ENCODE measurements around the gene DCHS2.

The DCHS2 gene

DNA sequence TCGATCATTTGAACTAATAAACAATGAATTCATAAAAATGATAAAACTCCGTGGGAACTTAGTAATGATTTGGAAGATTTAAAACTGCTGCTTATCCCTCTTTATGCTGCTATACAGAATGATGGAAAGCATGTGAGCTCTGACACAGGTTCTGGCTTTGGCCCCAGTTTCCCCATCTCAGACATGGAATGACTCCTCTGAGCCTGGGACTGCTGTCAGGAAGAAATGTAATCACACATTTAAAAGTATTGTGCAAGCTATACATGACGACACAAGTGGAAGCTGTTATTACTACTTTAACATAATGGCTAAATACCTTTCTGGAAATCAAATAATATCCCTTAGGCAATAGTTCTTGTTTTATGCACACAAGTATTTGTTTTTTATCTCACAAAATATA, 161.7 kb downstream of the DCHS2 start:
- no peaks in the 10 kb centered on the region for H3K36me3 ChIP-seq (ENCODE audit: control insufficient read depth, low read depth, low read length)
- no peaks in the 10 kb centered on the region for H3K9me3 ChIP-seq (ENCODE audit: control insufficient read depth, low read depth, low read length)
- H3K27me3 ChIP-seq (ENCODE audit: control insufficient read depth, insufficient read depth, low read length), result peaks cover 29% of the 10 kb centered on the region
- H3K9ac ChIP-seq (ENCODE audit: low read length), result no peak overlapping the region
- H3K27ac ChIP-seq (ENCODE audit: low read length), result no peak overlapping the region
- H3K4me3 ChIP-seq (ENCODE audit: low read length), result no peak overlapping the region
- peaks cover 5% of the 10 kb centered on the region for H3K4me1 ChIP-seq (ENCODE audit: control insufficient read depth, low read depth, low read length)

DNA sequence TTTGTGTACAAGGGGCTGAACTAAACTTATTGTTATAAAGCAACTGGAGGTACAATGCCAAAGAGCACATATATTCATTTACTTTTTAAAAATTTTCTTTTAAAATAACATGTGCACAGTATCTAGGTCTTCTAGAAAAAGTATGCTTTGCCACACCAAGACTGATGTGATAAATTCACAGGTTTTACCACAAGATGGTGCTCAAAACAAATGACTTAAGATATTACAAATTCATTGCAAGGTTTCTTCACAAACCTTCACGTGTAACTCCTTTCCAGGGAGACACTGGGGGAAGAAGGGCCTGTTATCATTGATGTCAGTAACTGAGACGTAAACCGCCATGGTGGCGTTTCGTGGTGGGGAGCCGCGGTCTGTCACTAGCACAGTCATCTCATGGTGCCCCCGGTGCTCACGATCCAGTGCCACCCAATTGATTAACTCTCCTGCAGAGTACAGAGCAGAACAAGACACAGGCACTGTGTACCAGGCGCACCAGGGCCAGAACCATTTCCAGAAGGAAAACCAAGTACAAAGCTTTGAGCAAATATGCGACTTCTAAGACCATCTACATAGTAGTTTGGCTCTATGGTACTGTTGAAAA, 162.2 kb downstream of the DCHS2 start:
- no peaks in the 10 kb centered on the region for H3K9me3 ChIP-seq (ENCODE audit: control insufficient read depth, low read depth, low read length)
- peaks cover 29% of the 10 kb centered on the region for H3K27me3 ChIP-seq (ENCODE audit: control insufficient read depth, insufficient read depth, low read length)
- H3K4me3 ChIP-seq (ENCODE audit: low read length), result no peak overlapping the region
- H3K4me1 ChIP-seq (ENCODE audit: control insufficient read depth, low read depth, low read length), result peaks cover 5% of the 10 kb centered on the region
- H3K36me3 ChIP-seq (ENCODE audit: control insufficient read depth, low read depth, low read length), result no peaks in the 10 kb centered on the region
- no peak overlapping the region for H3K9ac ChIP-seq (ENCODE audit: low read length)
- H3K27ac ChIP-seq (ENCODE audit: low read length), result no peak overlapping the region

DNA sequence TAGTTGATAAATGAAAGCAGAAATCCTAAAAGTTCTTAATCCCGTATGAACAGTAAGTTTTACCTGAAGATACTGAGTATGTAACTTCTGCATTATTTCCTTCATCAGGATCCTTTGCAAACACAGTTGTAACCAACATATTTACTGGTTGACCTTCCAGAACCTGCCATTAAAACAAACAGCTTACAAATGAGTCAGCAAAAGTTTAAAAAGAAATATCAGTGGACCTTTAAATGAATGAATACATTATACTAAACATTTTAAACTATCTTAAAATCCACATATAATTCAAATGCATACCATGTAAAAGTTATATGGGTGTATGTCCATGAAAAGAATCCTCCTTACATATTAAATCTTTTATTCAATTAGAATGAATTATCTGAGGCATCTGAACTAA, 163.6 kb downstream of the DCHS2 start:
- Histone ChIP-seq H3K36me3 (ENCODE audit: control insufficient read depth, low read depth, low read length) (no peaks in the 10 kb centered on the region), H3K4me3 (ENCODE audit: low read length) (no peak overlapping the region), H3K27me3 (ENCODE audit: control insufficient read depth, insufficient read depth, low read length) (peaks cover 19% of the 10 kb centered on the region), H3K9me3 (ENCODE audit: control insufficient read depth, low read depth, low read length) (no peaks in the 10 kb centered on the region), H3K27ac (ENCODE audit: low read length) (no peak overlapping the region), H3K9ac (ENCODE audit: low read length) (no peak overlapping the region), H3K4me1 (ENCODE audit: control insufficient read depth, low read depth, low read length) (peaks cover 5% of the 10 kb centered on the region)

DNA sequence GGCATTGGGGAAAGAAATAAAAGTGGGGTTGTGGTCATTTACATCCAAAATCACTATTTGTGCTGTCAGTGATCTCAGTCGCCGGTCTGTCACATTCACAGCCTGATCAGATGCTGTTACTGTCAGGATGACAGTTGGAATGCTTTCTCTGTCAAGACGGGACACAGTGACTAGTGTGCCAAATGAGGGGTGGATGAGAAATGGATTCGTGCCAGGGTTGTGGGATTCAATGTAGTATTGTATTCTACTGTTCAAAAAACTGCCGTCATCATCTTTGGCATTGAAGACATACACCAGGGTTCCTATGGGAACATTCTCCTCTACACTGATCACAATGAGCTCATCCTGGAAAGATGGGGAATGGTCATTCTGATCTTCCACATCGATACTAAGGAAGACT, 171.1 kb downstream of the DCHS2 start:
- H3K27me3 ChIP-seq (ENCODE audit: control insufficient read depth, insufficient read depth, low read length), result no peaks in the 10 kb centered on the region
- H3K4me3 ChIP-seq (ENCODE audit: low read length), result no peak overlapping the region
- H3K27ac ChIP-seq (ENCODE audit: low read length), result no peak overlapping the region
- no peaks in the 10 kb centered on the region for H3K9me3 ChIP-seq (ENCODE audit: control insufficient read depth, low read depth, low read length)
- H3K4me1 ChIP-seq (ENCODE audit: control insufficient read depth, low read depth, low read length), result no peaks in the 10 kb centered on the region
- no peaks in the 10 kb centered on the region for H3K36me3 ChIP-seq (ENCODE audit: control insufficient read depth, low read depth, low read length)
- no peak overlapping the region for H3K9ac ChIP-seq (ENCODE audit: low read length)

DNA sequence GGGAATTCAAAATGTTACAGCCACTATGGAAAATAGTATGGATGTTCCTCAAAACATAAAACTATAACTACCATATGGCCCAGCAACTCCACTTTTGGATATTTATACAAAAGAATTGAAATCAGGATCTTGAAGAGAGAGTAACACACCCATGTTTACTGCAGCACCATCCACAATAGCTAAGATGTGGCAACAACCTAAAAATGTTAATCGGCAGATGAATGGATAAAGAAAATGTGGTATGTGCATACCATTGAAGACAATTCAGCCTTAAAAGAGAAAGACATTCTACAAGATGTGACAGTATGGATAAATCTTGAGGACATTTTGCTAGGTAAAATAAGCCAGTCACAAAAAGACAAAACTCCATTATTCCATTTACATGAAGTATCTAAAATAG, 171.9 kb downstream of the DCHS2 start:
- no peaks in the 10 kb centered on the region for H3K4me1 ChIP-seq (ENCODE audit: control insufficient read depth, low read depth, low read length)
- no peak overlapping the region for H3K27ac ChIP-seq (ENCODE audit: low read length)
- H3K9me3 ChIP-seq (ENCODE audit: control insufficient read depth, low read depth, low read length), result no peaks in the 10 kb centered on the region
- no peak overlapping the region for H3K9ac ChIP-seq (ENCODE audit: low read length)
- no peaks in the 10 kb centered on the region for H3K36me3 ChIP-seq (ENCODE audit: control insufficient read depth, low read depth, low read length)
- no peaks in the 10 kb centered on the region for H3K27me3 ChIP-seq (ENCODE audit: control insufficient read depth, insufficient read depth, low read length)
- H3K4me3 ChIP-seq (ENCODE audit: low read length), result no peak overlapping the region

DNA sequence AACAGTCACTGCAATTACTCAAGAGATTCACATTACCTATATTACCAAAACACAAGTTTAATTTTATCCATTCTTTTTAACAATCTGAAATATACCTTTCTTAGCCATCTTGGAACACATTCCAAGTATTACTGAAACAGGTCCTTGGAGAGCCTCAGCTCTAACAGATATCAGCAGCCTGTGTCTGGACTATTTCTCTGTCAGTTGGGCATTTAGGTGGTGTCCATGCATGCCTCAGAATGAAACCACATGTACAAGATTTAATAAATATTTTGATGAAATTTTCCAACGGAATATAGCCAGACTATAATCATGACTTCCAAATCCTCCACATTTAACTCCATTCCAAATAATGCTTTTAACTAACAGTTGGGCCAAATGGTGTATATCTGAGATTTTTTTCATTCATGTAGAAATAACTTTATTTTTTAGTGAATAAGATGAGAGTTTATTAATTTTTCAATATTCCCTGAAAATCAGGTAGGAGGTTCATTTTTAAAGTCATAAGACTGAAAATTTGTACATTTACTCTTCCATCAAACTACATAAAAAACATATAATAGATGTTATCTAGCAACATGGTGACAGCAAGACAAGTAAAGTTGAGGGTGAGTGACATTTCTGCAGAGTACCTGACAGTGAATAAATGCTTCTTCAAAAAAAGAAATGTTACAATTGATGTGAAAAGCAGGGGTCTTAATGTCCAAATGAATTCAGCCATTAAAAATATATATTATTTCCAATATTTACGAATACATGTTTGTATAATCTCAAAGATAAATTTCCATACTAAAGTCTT, 174.2 kb downstream of the DCHS2 start:
- Histone ChIP-seq H3K9ac (ENCODE audit: low read length) (no peak overlapping the region), H3K9me3 (ENCODE audit: control insufficient read depth, low read depth, low read length) (no peaks in the 10 kb centered on the region), H3K4me3 (ENCODE audit: low read length) (no peak overlapping the region), H3K4me1 (ENCODE audit: control insufficient read depth, low read depth, low read length) (peaks cover 16% of the 10 kb centered on the region), H3K27ac (ENCODE audit: low read length) (no peak overlapping the region), H3K27me3 (ENCODE audit: control insufficient read depth, insufficient read depth, low read length) (no peaks in the 10 kb centered on the region), H3K36me3 (ENCODE audit: control insufficient read depth, low read depth, low read length) (no peaks in the 10 kb centered on the region)

DNA sequence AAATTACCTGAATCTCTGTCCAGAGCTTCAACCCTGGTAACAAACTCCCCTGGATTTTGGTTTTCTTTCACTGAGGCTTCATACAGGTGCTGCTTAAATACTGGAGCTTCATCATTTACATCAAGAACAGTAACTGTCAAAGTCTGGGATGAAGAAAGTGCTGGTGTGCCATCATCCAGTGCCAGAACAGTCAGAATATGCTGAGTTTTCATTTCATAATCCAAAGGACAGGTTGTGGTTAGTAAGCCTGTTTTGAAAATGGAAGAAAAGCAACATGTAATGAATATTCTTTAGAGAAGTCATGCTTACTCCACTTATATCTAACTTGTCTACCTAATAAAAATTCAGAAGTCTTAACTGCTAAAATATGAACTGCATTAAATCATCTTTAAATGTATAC, 175.9 kb downstream of the DCHS2 start:
- H3K27ac ChIP-seq (ENCODE audit: low read length), result no peak overlapping the region
- H3K4me3 ChIP-seq (ENCODE audit: low read length), result no peak overlapping the region
- H3K9me3 ChIP-seq (ENCODE audit: control insufficient read depth, low read depth, low read length), result no peaks in the 10 kb centered on the region
- no peak overlapping the region for H3K9ac ChIP-seq (ENCODE audit: low read length)
- peaks cover 16% of the 10 kb centered on the region for H3K4me1 ChIP-seq (ENCODE audit: control insufficient read depth, low read depth, low read length)
- H3K27me3 ChIP-seq (ENCODE audit: control insufficient read depth, insufficient read depth, low read length), result no peaks in the 10 kb centered on the region
- no peaks in the 10 kb centered on the region for H3K36me3 ChIP-seq (ENCODE audit: control insufficient read depth, low read depth, low read length)

DNA sequence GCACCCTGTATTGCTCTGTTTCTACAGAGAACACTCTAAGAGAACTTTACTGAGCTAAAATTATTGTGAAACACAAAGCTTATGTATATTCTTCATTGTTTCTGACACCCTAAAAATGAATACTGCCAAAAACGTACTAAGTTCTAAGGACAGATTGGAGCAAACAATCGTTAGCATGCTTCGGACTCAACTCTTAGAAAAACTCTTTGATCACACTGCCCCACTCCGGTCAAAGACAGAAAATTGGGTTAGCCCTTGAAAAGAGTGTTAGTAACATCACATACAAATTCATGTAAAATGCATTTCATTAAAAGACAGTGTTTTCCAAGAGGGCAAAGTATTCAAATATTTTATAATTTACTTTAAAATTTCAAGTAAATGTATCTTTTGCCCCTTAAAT, 177.4 kb downstream of the DCHS2 start:
- H3K27ac ChIP-seq (ENCODE audit: low read length), result no peak overlapping the region
- H3K9ac ChIP-seq (ENCODE audit: low read length), result no peak overlapping the region
- H3K36me3 ChIP-seq (ENCODE audit: control insufficient read depth, low read depth, low read length), result no peaks in the 10 kb centered on the region
- H3K4me1 ChIP-seq (ENCODE audit: control insufficient read depth, low read depth, low read length), result peaks cover 16% of the 10 kb centered on the region
- no peaks in the 10 kb centered on the region for H3K27me3 ChIP-seq (ENCODE audit: control insufficient read depth, insufficient read depth, low read length)
- no peak overlapping the region for H3K4me3 ChIP-seq (ENCODE audit: low read length)
- H3K9me3 ChIP-seq (ENCODE audit: control insufficient read depth, low read depth, low read length), result no peaks in the 10 kb centered on the region

DNA sequence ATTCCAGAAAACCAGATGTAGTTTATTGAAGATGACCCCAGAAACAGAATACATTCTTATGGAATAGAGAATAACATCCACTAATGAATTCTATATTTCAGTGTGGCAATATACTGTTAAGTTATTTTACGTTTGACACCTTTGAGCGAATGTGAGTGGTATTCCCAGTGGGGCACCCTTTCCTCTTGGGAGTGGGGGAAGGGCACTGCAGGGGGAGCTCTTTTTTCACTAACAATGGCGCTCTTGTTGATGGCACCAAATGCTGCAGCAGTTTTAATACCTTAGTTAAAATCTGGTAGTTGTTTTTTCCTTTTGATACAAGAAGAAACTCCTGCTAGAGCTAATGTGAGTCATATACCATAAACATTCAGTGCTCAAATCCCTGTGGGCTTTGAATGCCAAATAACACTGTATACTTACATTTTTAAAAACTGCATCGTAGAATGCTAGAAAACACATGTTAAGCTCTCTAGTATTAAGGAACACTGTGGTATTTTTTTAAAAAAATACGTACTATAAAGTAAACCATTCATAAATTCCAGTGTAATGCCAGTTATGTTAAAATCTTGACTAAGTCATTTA, 178.5 kb downstream of the DCHS2 start:
- H3K4me3 ChIP-seq (ENCODE audit: low read length), result peak overlapping the region; percentile 33
- H3K9me3 ChIP-seq (ENCODE audit: control insufficient read depth, low read depth, low read length), result peaks cover 5% of the 10 kb centered on the region
- no peaks in the 10 kb centered on the region for H3K27me3 ChIP-seq (ENCODE audit: control insufficient read depth, insufficient read depth, low read length)
- H3K27ac ChIP-seq (ENCODE audit: low read length), result no peak overlapping the region
- peaks cover 16% of the 10 kb centered on the region for H3K4me1 ChIP-seq (ENCODE audit: control insufficient read depth, low read depth, low read length)
- H3K9ac ChIP-seq (ENCODE audit: low read length), result no peak overlapping the region
- H3K36me3 ChIP-seq (ENCODE audit: control insufficient read depth, low read depth, low read length), result no peaks in the 10 kb centered on the region

DNA sequence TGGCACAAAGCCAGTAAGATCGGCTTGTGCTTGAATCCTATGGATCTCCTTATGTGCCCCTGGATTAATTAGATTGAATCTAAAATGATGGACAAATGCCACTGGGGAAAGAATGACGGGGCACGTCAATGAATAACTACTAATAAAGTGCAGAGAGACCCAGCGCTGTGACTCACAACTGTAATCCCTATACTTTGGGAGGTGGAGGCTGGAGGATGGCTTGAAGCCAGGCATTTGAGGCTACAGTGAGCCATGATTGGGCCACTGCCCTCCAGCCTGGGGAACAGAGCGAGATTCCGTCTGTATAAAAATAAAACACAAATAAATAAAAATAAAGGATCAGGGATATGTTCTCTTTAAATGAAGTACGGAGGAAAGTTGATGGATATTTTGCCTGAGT, 179.4 kb downstream of the DCHS2 start:
- Histone ChIP-seq H3K4me3 (ENCODE audit: low read length) (no peak overlapping the region), H3K4me1 (ENCODE audit: control insufficient read depth, low read depth, low read length) (peaks cover 16% of the 10 kb centered on the region), H3K9me3 (ENCODE audit: control insufficient read depth, low read depth, low read length) (peaks cover 5% of the 10 kb centered on the region), H3K36me3 (ENCODE audit: control insufficient read depth, low read depth, low read length) (no peaks in the 10 kb centered on the region), H3K27ac (ENCODE audit: low read length) (no peak overlapping the region), H3K9ac (ENCODE audit: low read length) (no peak overlapping the region), H3K27me3 (ENCODE audit: control insufficient read depth, insufficient read depth, low read length) (no peaks in the 10 kb centered on the region)

DNA sequence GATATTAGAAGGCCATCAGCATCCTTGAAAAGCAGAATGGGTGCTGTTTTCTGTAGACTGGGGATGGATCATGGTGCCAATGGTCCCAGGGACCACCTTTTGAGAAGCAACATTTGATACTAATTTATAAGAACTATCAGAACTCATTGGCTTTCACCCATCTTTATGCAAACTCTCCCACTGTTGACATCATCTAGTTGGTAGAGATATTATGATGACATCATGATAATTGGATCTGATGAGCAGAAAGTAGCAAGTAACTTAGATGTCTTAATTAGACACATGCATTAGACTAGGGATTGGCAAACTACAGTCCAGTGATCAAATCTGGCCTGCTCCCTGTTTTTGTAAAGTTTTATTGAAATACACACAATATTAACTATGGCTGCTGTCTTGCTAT, 181.0 kb downstream of the DCHS2 start:
- H3K4me3 ChIP-seq (ENCODE audit: low read length), result no peak overlapping the region
- H3K27me3 ChIP-seq (ENCODE audit: control insufficient read depth, insufficient read depth, low read length), result no peaks in the 10 kb centered on the region
- no peaks in the 10 kb centered on the region for H3K36me3 ChIP-seq (ENCODE audit: control insufficient read depth, low read depth, low read length)
- no peak overlapping the region for H3K27ac ChIP-seq (ENCODE audit: low read length)
- H3K9me3 ChIP-seq (ENCODE audit: control insufficient read depth, low read depth, low read length), result peaks cover 5% of the 10 kb centered on the region
- peaks cover 16% of the 10 kb centered on the region for H3K4me1 ChIP-seq (ENCODE audit: control insufficient read depth, low read depth, low read length)
- H3K9ac ChIP-seq (ENCODE audit: low read length), result no peak overlapping the region

DNA sequence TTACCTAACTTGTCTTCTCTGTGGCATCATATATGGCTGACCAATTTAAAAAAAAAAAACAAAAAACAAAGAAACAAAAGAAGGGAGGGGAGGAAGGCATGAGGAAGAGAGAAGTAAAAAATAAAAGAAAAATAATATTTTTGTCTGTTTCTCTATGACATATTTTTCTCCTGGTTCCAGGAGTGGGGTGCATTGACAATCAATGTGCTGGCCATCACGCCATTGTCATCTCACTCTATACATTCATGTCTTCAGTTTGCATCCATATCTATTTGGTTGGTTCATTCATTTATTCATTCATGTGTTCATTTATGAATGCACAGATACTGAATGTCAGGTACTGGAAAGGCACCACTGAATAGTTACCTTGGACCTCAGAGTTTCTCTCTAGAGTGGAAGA, 183.4 kb downstream of the DCHS2 start:
- H3K27ac ChIP-seq (ENCODE audit: low read length), result no peak overlapping the region
- peaks cover 5% of the 10 kb centered on the region for H3K9me3 ChIP-seq (ENCODE audit: control insufficient read depth, low read depth, low read length)
- H3K4me1 ChIP-seq (ENCODE audit: control insufficient read depth, low read depth, low read length), result peaks cover 6% of the 10 kb centered on the region
- no peak overlapping the region for H3K9ac ChIP-seq (ENCODE audit: low read length)
- H3K27me3 ChIP-seq (ENCODE audit: control insufficient read depth, insufficient read depth, low read length), result no peaks in the 10 kb centered on the region
- no peaks in the 10 kb centered on the region for H3K36me3 ChIP-seq (ENCODE audit: control insufficient read depth, low read depth, low read length)
- no peak overlapping the region for H3K4me3 ChIP-seq (ENCODE audit: low read length)

Data from iPS-18a (cell line).